HCT116 (cell line): ENCODE measurements around the gene TMPRSS9. TPM values are rescaled to one million over a fixed set of nuclear protein-coding genes. Genes with fewer than 3 reads are reported as not detected.

Experiments used
- ATAC-seq: fragments of 200-7000 bp; cut with Tn5 transposase; 2 replicates; pipeline ENCODE4 v1.9.1; 2020; ENCODE audit warnings: mild to moderate bottlenecking, moderate library complexity
- BruUV-seq: library from RNA; stranded (reverse); fragments of 400-500 nt; replicated peaks from 2 replicates; lab custom pipeline; 2021; lab: Mats Ljungman, UMichigan
- CTCF ChIA-PET: fragments of 300-600 bp; sonication (Branson Sonifier 250); formaldehyde crosslinking; loops from one replicate; lab custom pipeline; 2021; ENCODE audit warnings: antibody characterized with exemption; lab: Charles Lee
- POLR2A ChIA-PET: fragments of 300-600, 350-600 bp; sonication (Branson Sonifier 250); formaldehyde crosslinking; loops from one replicate; lab custom pipeline; 2021; ENCODE audit warnings: antibody characterized with exemption; lab: Charles Lee
- RAD21 ChIA-PET, 2 experiments: fragments of 300-600 bp; sonication (Branson Sonifier 250); formaldehyde crosslinking; loops; one replicate each; lab custom pipeline; 2023; ENCODE audit warnings: low total read pairs in 2 of 2; ENCODE audit not compliant: uncharacterized antibody in 2 of 2, unreplicated experiment in 2 of 2, low non-redundant PET in 1 of 2; lab: Charles Lee
- DNase-seq: peaks from one replicate; pipeline ENCODE4 v3.0.0-alpha.2; 2010; ENCODE audit warnings: low read depth, low spot score
- H2AFZ ChIP-seq: fragments of 200-600 bp; shearing (Covaris generic), sonication (generic); 2 replicates; pipeline ENCODE4 v1.6.1; 2017; ENCODE audit warnings: low read depth, mixed run types, mixed read lengths, antibody characterized with exemption, low read length; ENCODE audit not compliant: poor library complexity, severe bottlenecking
- H3K27ac ChIP-seq: 2 replicates; pipeline ENCODE4 v1.5.1; 2012; ENCODE audit warnings: low read depth, low read length
- H3K27me3 ChIP-seq: fragments of 200-600 bp; sonication (generic); 2 replicates; pipeline ENCODE4 v1.6.1; 2016; ENCODE audit warnings: mixed run types, low read length, mixed read lengths; ENCODE audit not compliant: insufficient read depth
- H3K36me3 ChIP-seq, 2 experiments: fragments of 200-500 bp in 1 of 2; fragments of 200-600 bp in 1 of 2; sonication (Bioruptor generic) in 1 of 2; sonication (generic) in 1 of 2; 2 replicates each; pipeline versions ENCODE4 v1.5.1 to v1.6.1; 2014 to 2016; ENCODE audit warnings: low read length in 2 of 2, inconsistent platforms in 1 of 2, mixed read lengths in 1 of 2, mixed run types in 1 of 2; ENCODE audit not compliant: insufficient read depth in 2 of 2, control insufficient read depth in 1 of 2
- H3K4me1 ChIP-seq, 2 experiments: fragments of 200-600 bp in 1 of 2; sonication (generic) in 1 of 2; 2 replicates each; pipeline versions ENCODE4 v1.5.1 to v1.6.1; 2012 to 2017; ENCODE audit warnings: low read length in 2 of 2, inconsistent platforms in 1 of 2, mild to moderate bottlenecking in 1 of 2, mixed read lengths in 1 of 2, mixed run types in 1 of 2, moderate library complexity in 1 of 2; ENCODE audit not compliant: insufficient read depth in 2 of 2, control insufficient read depth in 1 of 2
- H3K4me2 ChIP-seq: fragments of 200-600 bp; sonication (generic); 2 replicates; pipeline ENCODE4 v1.6.1; 2017; ENCODE audit warnings: mixed run types, low read length, mixed read lengths
- H3K4me3 ChIP-seq, 2 experiments: fragments of 200-600 bp in 1 of 2; sonication (generic) in 1 of 2; replicated peaks in 1 of 2; 2 replicates each; pipeline ENCODE4 v1.5.1; 2011 to 2016; ENCODE audit warnings: low read length in 2 of 2, control low read depth in 1 of 2, low read depth in 1 of 2, mild to moderate bottlenecking in 1 of 2, mixed read lengths in 1 of 2, mixed run types in 1 of 2
- H3K79me2 ChIP-seq: fragments of 200-600 bp; sonication (generic); 2 replicates; pipeline ENCODE4 v1.6.1; 2017; ENCODE audit warnings: mild to moderate bottlenecking, mixed run types, low read length, moderate library complexity, mixed read lengths; ENCODE audit not compliant: insufficient read depth
- H3K9ac ChIP-seq: fragments of 200-600 bp; sonication (generic); 2 replicates; pipeline ENCODE4 v1.6.1; 2016; ENCODE audit warnings: low read length, mixed read lengths
- H3K9me2 ChIP-seq: fragments of 200-600 bp; sonication (generic), shearing (Covaris generic); 2 replicates; pipeline ENCODE4 v1.6.1; 2017; ENCODE audit warnings: mixed run types, mild to moderate bottlenecking, moderate library complexity; ENCODE audit not compliant: insufficient read depth
- H3K9me3 ChIP-seq, 2 experiments: fragments of 200-500 bp in 1 of 2; fragments of 200-600 bp in 1 of 2; sonication (Bioruptor generic) in 1 of 2; sonication (generic) in 1 of 2; 2 replicates each; pipeline ENCODE4 v1.6.1; 2014 to 2017; ENCODE audit warnings: low read length in 2 of 2, mixed read lengths in 2 of 2, inconsistent platforms in 1 of 2, low read depth in 1 of 2, mild to moderate bottlenecking in 1 of 2, mixed run types in 1 of 2, moderate library complexity in 1 of 2; ENCODE audit not compliant: control insufficient read depth in 1 of 2, insufficient read depth in 1 of 2
- H4K20me1 ChIP-seq: fragments of 200-600 bp; sonication (generic), shearing (Covaris generic); 2 replicates; pipeline ENCODE4 v1.6.1; 2017; ENCODE audit warnings: mixed run types, mild to moderate bottlenecking, moderate library complexity; ENCODE audit not compliant: insufficient read depth
- CBX3 ChIP-seq: IDR thresholded peaks from 2 replicates; pipeline ENCODE4 v1.6.1; 2012; ENCODE audit warnings: low read depth
- CEBPB ChIP-seq: IDR thresholded peaks from 2 replicates; pipeline ENCODE4 v1.6.1; 2012; ENCODE audit warnings: low read depth
- ELF1 ChIP-seq: IDR thresholded peaks from 2 replicates; pipeline ENCODE4 v1.6.1; 2012; ENCODE audit warnings: low read depth, borderline replicate concordance
- EZH2 ChIP-seq: fragments of 200-600 bp; sonication (generic); IDR thresholded peaks from 2 replicates; pipeline ENCODE4 v1.6.1; 2017; ENCODE audit warnings: antibody characterized with exemption, mixed run types
- EZH2phosphoT487 ChIP-seq: fragments of 200-600 bp; IDR thresholded peaks from 2 replicates; pipeline ENCODE4 v1.6.1; 2018; ENCODE audit warnings: antibody characterized with exemption, borderline replicate concordance
- JUND ChIP-seq: IDR thresholded peaks from 2 replicates; pipeline ENCODE4 v1.6.1; 2012
- MAX ChIP-seq: IDR thresholded peaks from 2 replicates; pipeline ENCODE4 v1.6.1; 2012
- POLR2A ChIP-seq: IDR thresholded peaks from 2 replicates; pipeline ENCODE4 v1.7.0; 2011; ENCODE audit warnings: borderline replicate concordance; ENCODE audit not compliant: insufficient read depth, insufficient read length; ENCODE audit errors: extremely low read depth
- POLR2AphosphoS5 ChIP-seq: IDR thresholded peaks from 2 replicates; pipeline ENCODE4 v1.6.1; 2011; ENCODE audit warnings: mild to moderate bottlenecking, low read depth, low read length, moderate library complexity
- SRF ChIP-seq: IDR thresholded peaks from 2 replicates; pipeline ENCODE4 v1.6.1; 2012; ENCODE audit warnings: low read depth
- YY1 ChIP-seq: IDR thresholded peaks from 2 replicates; pipeline ENCODE4 v1.6.1; 2011; ENCODE audit warnings: low read length, low read depth, moderate library complexity, mild to moderate bottlenecking; ENCODE audit not compliant: insufficient replicate concordance; ENCODE audit errors: extremely low read depth
- ZBTB33 ChIP-seq: IDR thresholded peaks from 2 replicates; pipeline ENCODE4 v1.6.1; 2011; ENCODE audit warnings: mild to moderate bottlenecking, low read length, moderate library complexity; ENCODE audit not compliant: insufficient replicate concordance; ENCODE audit errors: extremely low read depth
- ZFX ChIP-seq: fragments of 450-650 bp; IDR thresholded peaks from 2 replicates; pipeline ENCODE4 v1.6.1; 2017
- intact Hi-C: fragments of 100-400 bp; cut with micrococcal nuclease; formaldehyde crosslinking; loops from 2 replicates; pipeline ENCODE4 v1.10.0; 2022
- total RNA-seq: library from RNA; stranded (reverse); gene quantifications from one replicate; pipeline ENCODE4 v1.2.1, GENCODE V29; 2021; ENCODE audit not compliant: unreplicated experiment
- TF ChIP-seq, protein P1 (sequence below): IDR thresholded peaks from 2 replicates; pipeline ENCODE4 v1.6.1; 2012
- TF ChIP-seq, protein P2 (sequence below), 3 experiments: fragments of 200-600 bp in 1 of 3; sonication (generic) in 1 of 3; IDR thresholded peaks in 2 of 3; conservative IDR thresholded peaks in 1 of 3; 2 replicates each; pipeline ENCODE4 v1.5.1; 2012 to 2017; ENCODE audit warnings: low read depth in 2 of 3, low read length in 2 of 3, antibody characterized with exemption in 1 of 3, borderline replicate concordance in 1 of 3, control low read depth in 1 of 3, mild to moderate bottlenecking in 1 of 3, mixed read lengths in 1 of 3, mixed run types in 1 of 3, moderate library complexity in 1 of 3; ENCODE audit not compliant: insufficient read depth in 1 of 3

Gene TMPRSS9
- total RNA-seq, 1 experiment from 2014 or later = not detected

GRCh38 chr19:2376784-2377519 lies 16.9 kb downstream of the TMPRSS9 start:
- intact Hi-C loops = no loop called here
- H2AFZ ChIP-seq = no peak overlapping the region
- no peaks in the 10 kb centered on the region for H3K9me2 ChIP-seq
- ChIA-PET CTCF (no interaction called here), POLR2A (no interaction called here), RAD21 (no interaction called here)
- ATAC-seq (no peak), DNase-seq (no peak)
- H3K4me2 ChIP-seq = no peak overlapping the region
- H3K9ac ChIP-seq = no peak overlapping the region
- peaks cover 4 to 9% of the 10 kb centered on the region in 2 experiments; a peak in 2 of 4 replicates for H3K9me3 ChIP-seq
- no peak overlapping the region for H3K27ac ChIP-seq
- H3K27me3 ChIP-seq = no peaks in the 10 kb centered on the region
- H3K36me3 ChIP-seq = no peaks in the 10 kb centered on the region
- H4K20me1 ChIP-seq = no peaks in the 10 kb centered on the region
- TF ChIP-seq POLR2AphosphoS5 (no peak), ZFX (no peak), EZH2 (no peak), ELF1 (no peak), CEBPB (no peak), MAX (no peak), CBX3 (no peak), POLR2A (no peak), ZBTB33 (no peak), JUND (no peak), YY1 (no peak), EZH2phosphoT487 (no peak), SRF (no peak)
- TF ChIP-seq, protein P1, sequence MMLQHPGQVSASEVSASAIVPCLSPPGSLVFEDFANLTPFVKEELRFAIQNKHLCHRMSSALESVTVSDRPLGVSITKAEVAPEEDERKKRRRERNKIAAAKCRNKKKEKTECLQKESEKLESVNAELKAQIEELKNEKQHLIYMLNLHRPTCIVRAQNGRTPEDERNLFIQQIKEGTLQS = no peak
- TF ChIP-seq, protein P2, sequence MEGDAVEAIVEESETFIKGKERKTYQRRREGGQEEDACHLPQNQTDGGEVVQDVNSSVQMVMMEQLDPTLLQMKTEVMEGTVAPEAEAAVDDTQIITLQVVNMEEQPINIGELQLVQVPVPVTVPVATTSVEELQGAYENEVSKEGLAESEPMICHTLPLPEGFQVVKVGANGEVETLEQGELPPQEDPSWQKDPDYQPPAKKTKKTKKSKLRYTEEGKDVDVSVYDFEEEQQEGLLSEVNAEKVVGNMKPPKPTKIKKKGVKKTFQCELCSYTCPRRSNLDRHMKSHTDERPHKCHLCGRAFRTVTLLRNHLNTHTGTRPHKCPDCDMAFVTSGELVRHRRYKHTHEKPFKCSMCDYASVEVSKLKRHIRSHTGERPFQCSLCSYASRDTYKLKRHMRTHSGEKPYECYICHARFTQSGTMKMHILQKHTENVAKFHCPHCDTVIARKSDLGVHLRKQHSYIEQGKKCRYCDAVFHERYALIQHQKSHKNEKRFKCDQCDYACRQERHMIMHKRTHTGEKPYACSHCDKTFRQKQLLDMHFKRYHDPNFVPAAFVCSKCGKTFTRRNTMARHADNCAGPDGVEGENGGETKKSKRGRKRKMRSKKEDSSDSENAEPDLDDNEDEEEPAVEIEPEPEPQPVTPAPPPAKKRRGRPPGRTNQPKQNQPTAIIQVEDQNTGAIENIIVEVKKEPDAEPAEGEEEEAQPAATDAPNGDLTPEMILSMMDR (IDR thresholded peaks at IDR 0.05 in 2 of 3, conservative IDR thresholded peaks at IDR 0.05 in 1 of 3; ENCODE audit: borderline replicate concordance in 1 of 3, insufficient read depth in 1 of 3, low read depth in 2 of 3, low read length in 2 of 3) = no peak
- peaks cover 4 to 18% of the 10 kb centered on the region in 2 experiments; a peak in 3 of 4 replicates for H3K4me1 ChIP-seq
- BruUV-seq = no TSS peak
- no peaks in the 10 kb centered on the region for H3K79me2 ChIP-seq
- H3K4me3 ChIP-seq = no peak overlapping the region
